HepG2 (cell line): ENCODE measurements around the gene CHP1.

Experiments used
- KLF9 ChIP-seq: IDR thresholded peaks from 2 replicates; pipeline ENCODE4 v1.6.1; 2016; ENCODE audit warnings: low read depth
- POLR2AphosphoS5 ChIP-seq: IDR thresholded peaks from 2 replicates; pipeline ENCODE4 v1.6.1; 2012; ENCODE audit warnings: low read depth, low read length
- TRIM24 ChIP-seq: sonication (generic); formaldehyde crosslinking; IDR thresholded peaks from 2 replicates; pipeline ENCODE4 v1.8.0; 2022; ENCODE audit warnings: mild to moderate bottlenecking, missing genetic modification reagents
- ZKSCAN1 ChIP-seq: fragments of 150-350 bp; IDR thresholded peaks from 2 replicates; pipeline ENCODE4 v1.6.1; 2014; ENCODE audit warnings: low read length
- ZNF550 ChIP-seq: sonication (generic); formaldehyde crosslinking; IDR thresholded peaks from 2 replicates; pipeline ENCODE4 v1.4.0; 2020; ENCODE audit warnings: mild to moderate bottlenecking, missing genetic modification reagents, borderline replicate concordance

GRCh38 chr15:41256577-41257038, 25.5 kb downstream of the CHP1 start:
- TF ChIP-seq TRIM24 (CRISPR knock-in tag) (no peak), KLF9 (CRISPR knock-in tag) (no peak), POLR2AphosphoS5 (no peak), ZNF550 (CRISPR knock-in tag) (no peak), ZKSCAN1 (no peak)
